Endodermal cell (in vitro differentiated cells): ENCODE results near the gene SNCA. TPM values are rescaled to one million over a fixed set of nuclear protein-coding genes. Genes with fewer than 3 reads are reported as not detected.

Experiments used
- DNase-seq: peaks from one replicate; pipeline ENCODE4 v3.0.0-alpha.2; 2017
- H3K27ac ChIP-seq: 2 replicates; pipeline ENCODE4 v1.5.1; 2013; ENCODE audit warnings: mild to moderate bottlenecking, low read depth, low read length, moderate library complexity
- H3K27me3 ChIP-seq: 2 replicates; pipeline ENCODE4 v1.6.1; 2013; ENCODE audit warnings: mild to moderate bottlenecking, low read length, moderate library complexity; ENCODE audit not compliant: insufficient read depth, control insufficient read depth, poor library complexity, severe bottlenecking
- H3K36me3 ChIP-seq: 2 replicates; pipeline ENCODE4 v1.7.0; 2013; ENCODE audit warnings: mild to moderate bottlenecking, low read length, moderate library complexity; ENCODE audit not compliant: control insufficient read depth, insufficient read depth
- H3K4me1 ChIP-seq: one replicate; pipeline ENCODE4 v1.7.0; 2013; ENCODE audit warnings: low read length; ENCODE audit not compliant: control insufficient read depth, insufficient read depth
- H3K4me3 ChIP-seq: 2 replicates; pipeline ENCODE4 v1.5.1; 2013; ENCODE audit warnings: mild to moderate bottlenecking, low read length, moderate library complexity
- H3K9ac ChIP-seq: 2 replicates; pipeline ENCODE4 v1.6.1; 2013; ENCODE audit warnings: mild to moderate bottlenecking, low read length, moderate library complexity; ENCODE audit not compliant: poor library complexity, severe bottlenecking; ENCODE audit errors: extremely low read depth
- H3K9me3 ChIP-seq: 2 replicates; pipeline ENCODE4 v1.6.1; 2013; ENCODE audit warnings: mild to moderate bottlenecking, low read length, moderate library complexity; ENCODE audit not compliant: control insufficient read depth
- H3K27ac Mint-ChIP-seq: 2 replicates; pipeline ENCODE4 v1.8.0; 2020; ENCODE audit warnings: mixed read lengths
- H3K27me3 Mint-ChIP-seq: 2 replicates; pipeline ENCODE4 v1.8.0; 2021; ENCODE audit warnings: mild to moderate bottlenecking, mixed read lengths; ENCODE audit not compliant: insufficient read depth
- H3K36me3 Mint-ChIP-seq: 2 replicates; pipeline ENCODE4 v1.8.0; 2020; ENCODE audit warnings: low read depth, mixed read lengths
- H3K4me1 Mint-ChIP-seq: 2 replicates; pipeline ENCODE4 v1.8.0; 2020; ENCODE audit warnings: mixed read lengths
- H3K4me3 Mint-ChIP-seq: 2 replicates; pipeline ENCODE4 v1.8.0; 2020; ENCODE audit warnings: mild to moderate bottlenecking, moderate library complexity, mixed read lengths
- H3K9me3 Mint-ChIP-seq: 2 replicates; pipeline ENCODE4 v1.8.0; 2020; ENCODE audit warnings: mild to moderate bottlenecking, mixed read lengths
- WGBS, 2 experiments: methylation state at CpG; one replicate each; pipeline versions ENCODE4 v1.1.5 to v1.1.7; 2013; ENCODE audit warnings: missing lambda C conversion rate in 2 of 2, mixed read lengths in 1 of 2; ENCODE audit not compliant: insufficient coverage in 1 of 2, insufficient read length in 1 of 2; 5-methylcytosine and 5-hydroxymethylcytosine counted together
- total RNA-seq, 2 donors: library from RNA; stranded (reverse); fragmentation: NEBNext Ultra II Directional in 1 of 2; extraction: Animal tissue kit (Norgen Biotek cat#: 25700) in 1 of 2; gene quantifications; 2 replicates in 1 of 2; 3 replicates in 1 of 2; pipeline ENCODE4 v1.2.1, GENCODE V29; 2021
- TF ChIP-seq, protein P1 (sequence below): fragments of 200-600 bp; sonication (generic); conservative IDR thresholded peaks from 2 replicates; pipeline ENCODE4 v1.5.0; 2021; ENCODE audit warnings: antibody characterized with exemption, mild to moderate bottlenecking

Gene SNCA
- total RNA-seq, 2 donors from 2014 or later, result 11.3 to 13.5 TPM

DNA sequence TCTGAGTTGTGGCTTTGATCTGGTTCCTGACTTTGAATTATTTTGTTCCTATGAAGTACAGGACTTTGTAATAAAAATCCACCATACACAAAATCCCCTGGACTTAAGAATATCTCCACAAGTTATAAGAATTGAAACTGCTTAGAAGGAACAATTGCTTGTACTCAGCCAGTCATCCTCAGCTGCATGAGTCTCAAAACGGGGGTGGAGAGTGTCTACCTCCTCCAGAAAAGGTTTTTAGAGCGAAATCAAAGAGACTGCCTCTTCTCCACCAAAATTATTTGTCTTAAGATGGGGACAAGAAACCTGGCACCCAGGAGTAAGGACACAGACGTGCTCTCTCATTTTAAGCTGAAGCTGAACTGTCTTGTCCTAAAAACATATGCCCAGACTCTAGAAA is 74.7 kb downstream of the SNCA start:
- Histone ChIP-seq H3K4me3 (no peak overlapping the region), H3K27ac (no peak overlapping the region), H3K9ac (no peak overlapping the region), H3K27me3 (no peaks in the 10 kb centered on the region), H3K4me1 (no peaks in the 10 kb centered on the region), H3K36me3 (no peaks in the 10 kb centered on the region), H3K9me3 (no peaks in the 10 kb centered on the region)
- Mint-ChIP-seq H3K36me3 (no peaks in the 10 kb centered on the region), H3K4me3 (no peak overlapping the region), H3K27ac (no peak overlapping the region), H3K4me1 (peaks cover 10% of the 10 kb centered on the region), H3K9me3 (no peaks in the 10 kb centered on the region), H3K27me3 (no peaks in the 10 kb centered on the region)
- DNase-seq, result no peak
- TF ChIP-seq, protein P1, sequence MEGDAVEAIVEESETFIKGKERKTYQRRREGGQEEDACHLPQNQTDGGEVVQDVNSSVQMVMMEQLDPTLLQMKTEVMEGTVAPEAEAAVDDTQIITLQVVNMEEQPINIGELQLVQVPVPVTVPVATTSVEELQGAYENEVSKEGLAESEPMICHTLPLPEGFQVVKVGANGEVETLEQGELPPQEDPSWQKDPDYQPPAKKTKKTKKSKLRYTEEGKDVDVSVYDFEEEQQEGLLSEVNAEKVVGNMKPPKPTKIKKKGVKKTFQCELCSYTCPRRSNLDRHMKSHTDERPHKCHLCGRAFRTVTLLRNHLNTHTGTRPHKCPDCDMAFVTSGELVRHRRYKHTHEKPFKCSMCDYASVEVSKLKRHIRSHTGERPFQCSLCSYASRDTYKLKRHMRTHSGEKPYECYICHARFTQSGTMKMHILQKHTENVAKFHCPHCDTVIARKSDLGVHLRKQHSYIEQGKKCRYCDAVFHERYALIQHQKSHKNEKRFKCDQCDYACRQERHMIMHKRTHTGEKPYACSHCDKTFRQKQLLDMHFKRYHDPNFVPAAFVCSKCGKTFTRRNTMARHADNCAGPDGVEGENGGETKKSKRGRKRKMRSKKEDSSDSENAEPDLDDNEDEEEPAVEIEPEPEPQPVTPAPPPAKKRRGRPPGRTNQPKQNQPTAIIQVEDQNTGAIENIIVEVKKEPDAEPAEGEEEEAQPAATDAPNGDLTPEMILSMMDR, result no peak
- WGBS, 2 experiments, result 87 to 93% methylated on average over 3 of the region's 3 CpGs

- H3K27ac Mint-ChIP-seq, result no peak overlapping the region
- H3K4me3 ChIP-seq, result no peak overlapping the region
- TF ChIP-seq, protein P1, result no peak
- H3K27me3 ChIP-seq, result no peaks in the 10 kb centered on the region
- H3K27ac ChIP-seq, result no peak overlapping the region
- H3K4me1 ChIP-seq, result no peaks in the 10 kb centered on the region
- H3K4me1 Mint-ChIP-seq, result peaks cover 10% of the 10 kb centered on the region
- H3K9me3 Mint-ChIP-seq, result no peaks in the 10 kb centered on the region
- H3K9ac ChIP-seq, result no peak overlapping the region
- no peaks in the 10 kb centered on the region for H3K36me3 Mint-ChIP-seq
- no peak overlapping the region for H3K4me3 Mint-ChIP-seq
- WGBS, 2 experiments, result 91 to 100% methylated on average over 1 to 2 of the region's 2 CpGs
- H3K9me3 ChIP-seq, result no peaks in the 10 kb centered on the region
- H3K36me3 ChIP-seq, result no peaks in the 10 kb centered on the region
- no peaks in the 10 kb centered on the region for H3K27me3 Mint-ChIP-seq
- DNase-seq, result no peak
These were observed 77.5 kb downstream of the SNCA start for GRCh38 chr4:89759426-89759825.

- Histone ChIP-seq H3K27ac (no peak overlapping the region), H3K9ac (no peak overlapping the region)
- WGBS, 2 experiments, result 92 to 95% methylated on average over 3 to 4 of the region's 4 CpGs
These were observed 79.7 kb downstream of the SNCA start for GRCh38 chr4:89757154-89757719.

More at GRCh38 chr4:89757154-89757719, 79.7 kb downstream of the SNCA start:
- Mint-ChIP-seq H3K9me3 (no peaks in the 10 kb centered on the region), H3K27me3 (no peaks in the 10 kb centered on the region), H3K27ac (no peak overlapping the region), H3K4me1 (peaks cover 25% of the 10 kb centered on the region), H3K36me3 (no peaks in the 10 kb centered on the region), H3K4me3 (no peak overlapping the region)
- Histone ChIP-seq H3K36me3 (no peaks in the 10 kb centered on the region), H3K4me1 (peaks cover 2% of the 10 kb centered on the region), H3K27me3 (no peaks in the 10 kb centered on the region), H3K9me3 (no peaks in the 10 kb centered on the region), H3K4me3 (no peak overlapping the region)
- no peak for DNase-seq
- TF ChIP-seq, protein P1, result no peak
